Measurements from ENCODE around the gene HOXB1. TPM values are rescaled to one million over a fixed set of nuclear protein-coding genes. Genes with fewer than 3 reads are reported as not detected.
A peak's percentile ranks its signal among the peaks of the same experiment; 100 is the strongest.

The HOXB1 gene
- total RNA-seq, 1 experiment from 2014 or later = not detected

DNA sequence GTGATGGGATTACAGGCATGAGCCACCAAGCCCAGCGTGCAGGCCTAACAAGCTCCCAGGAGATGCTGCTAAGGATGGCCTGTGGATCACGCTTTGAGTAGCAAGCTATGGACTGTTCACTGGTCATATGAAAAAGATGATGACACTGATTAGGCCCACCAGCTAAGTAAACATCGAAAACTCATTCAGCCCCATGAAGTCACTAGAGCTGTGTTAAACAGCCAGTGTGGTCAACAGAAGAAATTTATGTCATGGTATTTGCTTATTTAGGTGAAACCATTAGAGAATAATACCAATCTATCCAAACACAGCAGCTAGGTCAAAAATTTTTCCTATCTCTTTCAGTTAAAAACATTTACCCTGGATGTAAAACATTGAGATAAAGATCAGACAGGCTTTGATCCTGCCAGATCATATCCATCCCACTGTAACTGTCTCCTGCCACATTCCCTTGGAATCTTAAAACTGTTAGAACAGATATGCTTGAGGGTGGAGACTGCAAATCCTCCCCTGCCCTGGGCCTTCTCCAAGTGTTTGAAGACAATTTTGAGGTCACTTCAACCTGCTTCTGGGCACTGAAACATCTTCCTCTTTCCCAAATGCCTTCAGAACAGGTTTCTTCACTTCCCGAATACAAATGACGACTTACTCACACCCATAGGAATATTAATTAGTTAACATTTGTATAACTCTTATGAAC is 30.9 kb downstream of the HOXB1 start:
- DNase-seq (ENCODE audit: low read depth) = no peak

DNA sequence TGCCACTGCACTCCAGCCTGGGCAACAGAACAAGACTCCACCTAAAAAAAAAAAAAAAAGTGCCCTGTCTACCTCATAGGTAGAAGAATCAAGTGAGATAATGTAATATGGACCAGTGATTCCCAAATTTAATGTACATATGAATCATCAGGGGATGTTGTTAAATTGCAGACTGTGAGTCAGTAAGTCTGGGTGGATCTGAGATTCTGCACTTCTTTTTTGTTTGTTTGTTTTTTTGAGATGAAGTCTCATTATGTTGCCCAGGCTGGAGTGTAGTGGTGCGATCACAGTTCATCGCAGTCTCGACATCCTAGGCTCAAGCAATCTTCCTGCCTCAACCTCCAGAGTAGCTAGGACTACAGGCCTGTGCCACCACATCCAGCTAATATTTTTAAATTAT is 31.6 kb downstream of the HOXB1 start:
- peak; percentile 57 for DNase-seq (ENCODE audit: low read depth)

DNA sequence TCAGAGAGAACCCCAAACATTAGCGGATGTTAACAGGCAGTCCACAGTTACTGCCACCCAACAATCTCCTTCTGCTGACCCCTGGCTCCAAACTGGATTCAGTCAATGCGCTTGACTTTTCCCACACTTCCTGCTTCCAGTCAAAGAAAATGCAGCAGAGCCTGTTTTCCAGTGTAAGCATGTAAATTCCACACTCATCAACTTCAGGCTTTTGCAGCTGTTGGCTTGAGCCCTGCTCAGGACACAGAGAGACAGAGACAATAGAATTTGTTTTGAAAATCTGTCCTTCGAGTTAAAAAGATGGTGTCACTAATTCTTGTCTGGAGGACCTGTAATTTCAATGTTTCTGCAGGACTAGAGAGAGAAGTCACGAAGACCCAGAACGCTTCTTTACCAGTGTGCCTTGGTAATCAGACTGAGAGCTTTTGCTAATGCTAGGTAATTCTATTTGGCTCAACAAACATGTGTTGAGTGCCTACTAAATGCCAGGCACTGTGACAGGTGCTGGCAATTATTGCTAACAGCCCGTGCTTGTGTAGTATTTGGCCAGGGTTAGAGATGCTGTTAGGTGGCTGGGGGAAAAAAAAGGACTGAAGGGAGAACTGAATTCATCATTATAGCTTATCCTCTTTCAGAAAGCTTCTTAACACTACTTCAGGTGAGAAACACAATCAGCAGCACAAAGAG is 32.5 kb downstream of the HOXB1 start:
- no peak for DNase-seq (ENCODE audit: low read depth)

DNA sequence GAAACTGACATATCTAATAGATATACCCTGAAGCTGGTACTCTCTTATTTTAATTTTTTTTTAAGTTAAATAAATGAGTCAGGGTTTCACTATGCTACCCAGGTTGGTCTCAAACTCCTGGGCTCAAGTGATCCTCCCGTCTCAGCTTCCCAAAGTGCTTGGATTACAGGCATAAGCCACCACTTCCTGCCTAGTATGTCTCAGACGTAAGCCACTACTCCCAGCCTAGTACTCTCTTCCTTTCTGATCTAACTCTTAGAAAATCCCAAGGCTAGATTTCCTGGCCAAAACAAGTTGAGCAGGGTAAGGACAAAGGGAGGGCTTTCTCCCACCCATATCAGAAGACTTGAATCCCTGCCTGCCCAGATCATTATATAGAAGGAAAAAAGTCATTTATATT is 33.7 kb downstream of the HOXB1 start:
- peak; percentile 97 for DNase-seq (ENCODE audit: low read depth)

DNA sequence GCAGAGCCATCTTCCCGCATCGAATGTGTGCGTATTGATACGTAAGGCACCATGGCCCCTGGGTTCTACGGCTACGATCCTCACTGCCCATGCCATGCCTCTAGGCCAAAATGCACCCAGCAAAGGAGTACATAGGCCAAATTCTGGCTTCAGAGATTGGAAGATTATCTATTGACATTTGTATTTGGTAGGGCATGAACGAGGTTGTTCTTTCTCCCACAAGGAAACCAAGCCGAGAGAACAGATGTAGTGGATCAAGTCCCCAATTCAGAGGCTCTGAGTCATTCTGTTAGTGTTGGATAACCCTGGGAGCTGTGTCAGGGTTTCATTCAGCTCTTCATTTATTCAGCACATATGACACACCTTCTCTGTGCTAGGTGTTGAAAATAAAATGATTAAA is 36.5 kb downstream of the HOXB1 start:
- DNase-seq (ENCODE audit: low read depth) = peak; percentile 83

DNA sequence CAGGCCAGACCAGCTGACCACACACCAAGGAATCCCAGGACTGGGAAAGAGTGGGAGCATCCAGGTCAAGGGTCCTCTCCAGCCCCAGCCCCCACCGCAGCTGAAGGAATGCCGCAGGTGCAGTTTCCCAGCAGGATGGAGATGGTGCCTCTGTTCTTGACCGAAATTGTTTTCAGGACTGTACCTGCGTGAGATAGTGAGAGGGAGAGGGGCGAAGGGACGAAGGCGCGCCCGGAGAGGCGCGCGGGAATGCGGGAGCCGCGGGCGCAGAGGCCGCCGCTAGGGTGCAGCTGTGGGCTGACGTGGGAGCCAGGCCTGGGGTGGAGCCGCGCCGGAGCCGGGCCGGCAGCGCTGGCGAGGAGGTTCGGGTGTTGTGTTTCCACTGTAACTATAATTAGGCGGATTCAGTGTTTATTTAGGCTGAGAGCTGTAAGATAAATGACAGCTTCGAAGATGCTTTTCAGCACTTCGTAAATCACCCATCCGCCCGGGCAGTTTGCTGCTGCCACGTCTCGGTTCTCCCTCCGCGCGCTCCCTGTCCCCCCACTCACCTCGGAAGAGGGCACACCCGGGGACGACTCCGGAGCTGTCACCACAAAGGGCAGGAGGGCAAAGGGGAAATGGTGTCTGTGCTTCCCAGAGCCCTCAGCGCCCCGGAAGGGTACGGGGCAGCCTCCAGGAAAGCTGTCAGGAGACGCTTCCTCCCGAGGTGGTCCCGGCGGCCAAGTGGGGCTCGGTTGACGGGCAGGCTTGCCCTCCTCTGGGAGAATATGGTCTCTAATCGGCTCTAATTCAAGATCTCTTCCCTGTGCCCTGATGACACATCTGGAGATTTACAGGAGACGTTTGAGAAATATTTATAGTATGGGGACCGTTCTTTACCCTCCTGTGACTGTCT is 38.2 kb downstream of the HOXB1 start:
- DNase-seq (ENCODE audit: low read depth) = peak; percentile 60

DNA sequence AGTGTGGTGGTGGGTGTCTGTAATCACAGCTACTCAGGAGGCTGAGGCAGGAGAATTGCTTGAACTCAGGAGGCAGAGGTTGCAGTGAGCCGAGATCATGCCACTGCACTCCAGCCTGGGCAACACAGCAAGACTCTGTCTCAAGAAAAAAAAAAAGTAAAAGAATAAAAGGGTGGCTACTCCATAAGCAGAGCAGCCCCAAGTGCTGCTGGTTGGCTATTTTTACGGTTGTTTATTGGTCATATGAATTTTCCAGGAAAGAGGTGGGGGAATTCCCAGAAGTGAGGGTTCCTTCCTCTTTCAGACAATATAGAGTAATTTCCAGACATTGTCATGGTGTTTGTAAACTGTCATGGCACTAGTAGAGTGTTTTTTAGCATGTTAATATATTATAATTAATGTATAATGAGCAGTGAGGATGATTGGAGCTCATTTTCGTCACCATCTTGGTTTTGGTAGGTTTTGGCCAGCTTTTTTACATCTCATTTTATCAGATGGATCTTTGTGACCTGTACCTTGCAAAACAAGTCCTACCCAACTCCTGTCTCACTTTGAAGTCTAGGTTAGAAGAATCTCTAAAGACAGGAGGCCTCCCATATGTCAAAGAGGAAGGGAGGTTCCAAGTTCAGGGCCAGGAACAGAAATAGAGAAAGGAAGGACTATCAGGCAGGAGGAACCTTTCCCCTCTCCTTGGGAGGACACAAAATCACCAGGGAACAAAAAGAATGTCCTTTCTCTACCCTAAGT is 39.1 kb downstream of the HOXB1 start:
- DNase-seq (ENCODE audit: low read depth) = no peak

DNA sequence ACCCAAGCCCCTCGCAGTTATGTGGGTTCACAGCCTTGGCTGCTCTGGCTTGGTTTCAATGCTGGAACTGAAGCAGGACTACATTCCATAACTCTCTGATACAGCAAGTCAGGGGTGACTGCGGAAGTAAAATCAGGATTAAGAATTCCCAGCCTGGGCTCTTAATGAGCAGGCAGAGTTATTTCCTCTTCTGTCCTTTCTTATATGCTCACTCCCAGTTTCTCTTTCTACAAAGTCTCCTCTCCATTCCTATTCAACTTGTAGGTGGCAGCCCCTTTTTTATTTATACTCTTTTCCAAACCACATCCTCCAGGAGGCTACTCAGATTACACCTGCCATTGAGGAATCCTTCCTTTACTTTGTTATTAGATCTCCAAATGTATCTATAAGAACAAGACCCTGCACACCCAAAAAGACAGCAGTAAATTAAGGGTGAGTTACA is 40.3 kb downstream of the HOXB1 start:
- peak; percentile 71 for DNase-seq (ENCODE audit: low read depth)

DNA sequence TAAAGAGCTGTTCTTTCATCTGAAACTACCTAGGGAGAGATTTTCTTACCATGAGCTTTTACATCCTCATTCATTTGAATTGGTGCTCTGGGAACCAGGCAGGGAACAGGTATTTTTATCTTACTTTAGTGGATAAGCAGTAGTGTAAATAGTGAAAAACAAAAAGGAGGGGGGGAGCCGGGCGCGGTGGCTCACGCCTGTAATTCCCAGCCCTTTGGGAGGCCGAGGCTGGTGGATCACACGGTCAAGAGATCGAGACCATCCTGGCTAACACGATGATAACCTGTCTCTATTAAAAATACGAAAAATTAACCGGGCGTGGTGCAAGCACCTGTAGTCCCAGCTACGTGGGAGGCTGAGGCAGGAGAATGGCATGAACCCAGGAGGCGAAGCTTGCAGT is 41.0 kb downstream of the HOXB1 start:
- DNase-seq (ENCODE audit: low read depth) = no peak

DNA sequence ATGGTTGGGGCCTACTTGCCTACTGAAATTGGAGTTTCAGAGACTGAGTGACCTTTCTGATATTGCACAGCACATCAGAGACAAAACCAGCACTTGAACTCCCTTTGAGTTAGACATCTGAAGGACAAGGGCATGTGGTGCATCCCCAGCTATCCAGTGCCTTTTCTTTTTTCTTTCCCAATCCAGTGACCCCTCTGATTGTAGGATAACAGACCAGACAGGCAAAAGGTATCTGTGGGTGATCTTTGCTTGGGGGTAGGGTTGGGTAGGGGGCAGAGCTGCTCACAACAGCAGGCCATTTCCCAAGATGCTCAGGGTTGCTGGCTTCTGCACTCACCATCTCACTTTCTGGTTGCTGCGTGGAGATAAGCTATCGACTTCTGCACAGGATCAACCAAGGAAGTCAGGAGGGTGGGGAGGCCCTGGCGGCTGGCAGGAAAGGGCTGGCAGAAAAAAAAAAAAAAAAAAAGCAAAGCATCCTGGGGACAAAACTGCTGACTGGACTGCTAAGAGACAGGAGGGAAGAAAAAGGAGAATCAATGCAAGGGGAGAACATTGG is 42.2 kb downstream of the HOXB1 start:
- DNase-seq (ENCODE audit: low read depth) = peak; percentile 28

DNA sequence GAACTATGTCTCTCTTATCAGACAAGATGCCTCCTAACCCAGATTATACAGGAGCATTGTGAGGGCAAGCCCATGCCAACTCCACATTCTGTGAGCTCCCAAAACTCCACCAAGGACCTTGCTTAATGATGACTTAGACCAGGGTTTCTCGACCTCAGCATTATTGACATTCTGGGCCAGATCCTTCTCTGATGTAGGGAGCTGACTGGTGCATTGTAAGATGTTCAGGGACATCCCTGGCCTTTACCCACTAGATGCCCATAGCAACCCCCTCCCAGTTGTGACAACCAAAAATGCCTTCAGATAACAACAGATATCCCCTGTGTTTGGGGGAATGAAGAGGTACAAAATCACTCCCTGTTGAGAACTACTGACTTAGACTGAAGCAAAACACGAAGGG is 43.6 kb downstream of the HOXB1 start:
- DNase-seq (ENCODE audit: low read depth) = peak; percentile 32

DNA sequence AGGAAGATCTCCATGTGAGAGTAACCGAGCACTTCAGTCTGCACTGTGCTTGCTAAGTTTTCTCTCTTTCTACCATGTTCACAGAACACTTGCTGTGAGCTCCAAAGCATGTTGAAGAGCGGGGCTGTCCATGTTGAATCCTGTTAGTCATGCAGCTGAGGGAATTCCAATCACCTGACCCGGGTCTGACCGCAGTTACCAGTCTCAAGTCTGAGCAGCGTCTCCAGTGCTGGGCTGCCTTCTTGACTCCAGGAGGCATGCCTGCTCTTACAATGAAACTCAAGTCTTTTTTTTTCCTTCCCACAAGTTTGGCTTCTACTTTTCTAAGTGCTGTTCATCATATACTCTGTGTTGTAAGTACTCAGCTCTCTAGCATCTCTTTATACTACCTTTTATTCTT is 44.3 kb downstream of the HOXB1 start:
- DNase-seq (ENCODE audit: low read depth) = peak; percentile 98

DNA sequence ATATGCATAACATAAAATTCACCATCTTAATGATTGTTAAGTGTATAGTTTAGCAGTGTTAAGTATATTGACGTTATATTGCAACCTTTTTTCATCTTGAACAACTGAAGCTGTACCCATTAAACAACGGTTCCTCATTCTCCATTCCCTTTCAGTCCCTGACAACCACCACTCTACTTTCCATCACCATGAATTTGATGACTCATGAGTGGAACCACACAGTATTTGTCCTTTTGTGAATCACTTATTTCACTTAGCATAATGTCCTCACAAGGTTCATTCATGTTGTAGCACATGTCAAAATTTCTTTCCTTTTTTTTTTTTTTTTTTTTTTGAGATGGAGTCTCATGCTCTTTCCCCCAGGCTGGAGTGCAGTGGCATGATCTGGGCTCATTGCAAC is 46.0 kb downstream of the HOXB1 start:
- DNase-seq (ENCODE audit: low read depth) = peak; percentile 90

DNA sequence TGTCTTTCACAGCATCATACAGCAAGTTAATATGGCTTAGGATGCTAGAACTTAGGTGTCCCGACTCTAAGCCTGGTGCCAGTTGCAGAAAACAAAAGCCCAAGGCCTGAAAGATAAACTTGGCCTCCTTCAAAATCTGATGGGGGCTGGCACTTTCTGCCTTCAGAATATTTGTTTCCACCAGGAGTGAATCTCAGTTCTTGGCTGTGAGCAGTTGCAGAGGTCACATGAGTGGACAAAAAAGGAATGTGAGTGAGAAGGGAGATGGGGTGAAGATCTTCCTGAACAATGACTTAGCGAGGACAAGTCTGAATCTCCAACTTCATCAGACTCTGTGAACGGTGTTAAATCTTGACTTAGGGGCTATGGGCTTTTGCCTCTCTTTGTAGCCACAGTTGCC is 46.6 kb downstream of the HOXB1 start:
- peak; percentile 79 for DNase-seq (ENCODE audit: low read depth)

DNA sequence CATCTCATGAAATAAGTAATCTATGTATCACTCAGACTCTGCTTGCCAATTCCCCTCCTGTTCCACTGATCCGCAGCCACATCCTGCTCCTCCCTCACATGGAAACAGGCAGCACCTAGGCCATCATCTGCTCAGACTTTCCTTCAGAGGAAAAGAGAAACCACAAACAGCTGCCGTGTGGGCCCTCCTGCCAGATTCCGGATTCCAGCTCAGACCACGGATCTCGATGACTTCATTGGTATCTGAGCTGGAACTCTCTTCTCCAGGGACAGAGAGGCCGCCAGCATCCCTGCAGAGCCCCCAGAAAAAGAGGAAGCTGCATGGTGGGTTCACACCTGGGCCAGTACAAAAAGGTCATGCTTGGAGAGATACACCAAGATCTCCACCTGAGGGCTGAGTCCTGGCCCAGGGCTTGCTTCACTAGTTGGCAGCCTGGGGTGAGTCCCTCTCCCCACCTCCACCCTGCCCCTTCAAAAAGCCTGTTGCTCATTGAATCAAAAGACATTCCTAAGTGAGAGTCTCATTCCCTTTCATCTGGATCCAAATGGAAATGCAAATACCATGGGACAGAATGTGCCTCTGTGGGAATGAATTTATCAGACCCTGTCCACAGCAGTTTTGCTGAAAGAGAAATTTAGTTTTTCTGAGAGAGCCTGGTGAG is 47.2 kb downstream of the HOXB1 start:
- DNase-seq (ENCODE audit: low read depth) = peak; percentile 100

DNA sequence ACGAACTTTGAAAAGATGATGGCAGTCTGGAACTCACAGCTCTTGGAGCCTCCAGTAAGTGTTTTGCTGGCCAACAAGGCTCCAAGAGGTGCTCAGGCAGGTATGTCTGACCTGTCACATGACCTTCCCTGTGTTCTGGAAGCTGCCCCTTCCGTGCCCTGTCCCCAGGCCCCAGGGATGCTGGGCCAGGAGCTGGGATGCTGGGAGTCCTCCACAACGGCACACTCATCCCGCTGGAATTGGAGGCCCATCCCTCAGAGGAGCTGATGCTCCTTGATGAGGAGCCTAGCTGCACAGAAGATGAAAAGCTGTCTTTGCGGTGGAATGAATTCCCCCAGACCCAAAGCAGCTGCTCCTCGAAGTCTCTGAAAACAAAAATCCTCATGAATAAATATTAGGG is 47.8 kb downstream of the HOXB1 start:
- DNase-seq (ENCODE audit: low read depth) = no peak

DNA sequence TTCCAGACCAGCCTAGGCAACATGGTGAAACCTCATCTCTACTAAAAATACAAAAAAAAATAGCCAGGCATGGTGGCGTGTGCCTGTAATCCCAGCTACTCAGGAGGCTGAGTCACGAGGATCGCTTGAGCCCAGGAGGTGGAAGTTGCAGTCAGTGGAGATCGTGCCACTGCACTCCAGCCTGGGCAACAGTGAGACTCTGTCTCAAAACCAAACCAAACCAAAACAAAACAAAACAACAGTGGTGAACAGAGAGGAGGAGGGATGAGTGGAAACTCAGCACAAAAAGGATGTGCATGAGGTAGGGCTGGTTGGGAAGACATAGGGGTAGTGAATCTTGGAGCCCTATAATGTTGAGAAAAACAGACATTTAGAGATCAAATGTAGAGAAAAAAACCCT is 48.5 kb downstream of the HOXB1 start:
- DNase-seq (ENCODE audit: low read depth) = peak; percentile 89

DNA sequence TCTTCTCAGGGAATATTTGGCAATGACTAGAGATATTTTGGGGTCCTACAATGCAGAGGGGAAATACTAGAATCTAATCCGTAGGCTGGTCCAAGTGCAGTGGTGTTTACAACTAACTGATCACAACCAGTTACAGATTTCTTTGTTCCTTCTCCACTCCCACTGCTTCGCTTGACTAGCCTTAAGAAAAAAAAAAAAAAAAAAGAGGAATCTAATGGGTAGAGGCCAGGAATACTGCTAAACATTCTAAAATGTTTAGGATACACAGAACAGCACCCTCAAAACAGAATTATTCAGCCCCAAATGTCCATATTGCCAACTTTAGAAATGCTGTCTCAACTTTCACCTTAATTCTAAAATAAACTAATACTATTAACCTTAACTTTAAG is 51.8 kb downstream of the HOXB1 start:
- DNase-seq (ENCODE audit: low read depth) = no peak
